ENCODE data around the gene DSTN.

DSTN gene

GRCh38 chr20:17555106-17555505 is 14.8 kb upstream of the DSTN start:
- no peak for DNase-seq

- peak; percentile 72 for DNase-seq
These were observed 12.8 kb upstream of the DSTN start for GRCh38 chr20:17556837-17557674.

GRCh38 chr20:17557675-17558006 is 12.2 kb upstream of the DSTN start:
- peak; percentile 62 for DNase-seq

GRCh38 chr20:17558154-17558940 is 11.5 kb upstream of the DSTN start:
- no peak for DNase-seq

GRCh38 chr20:17558941-17559304 is 11.0 kb upstream of the DSTN start:
- no peak for DNase-seq

GRCh38 chr20:17559338-17559737 is 10.5 kb upstream of the DSTN start:
- DNase-seq = no peak

- no peak for DNase-seq
These were observed 9.4 kb upstream of the DSTN start for GRCh38 chr20:17560344-17561074.

GRCh38 chr20:17562804-17563305 is 7.0 kb upstream of the DSTN start:
- no peak for DNase-seq

GRCh38 chr20:17565169-17565845 is 4.6 kb upstream of the DSTN start:
- no peak for DNase-seq

GRCh38 chr20:17566345-17566744 is 3.5 kb upstream of the DSTN start:
- DNase-seq = no peak

- DNase-seq = no peak
These were observed 1.7 kb upstream of the DSTN start for GRCh38 chr20:17568045-17568788.

- DNase-seq = peak; percentile 52
These were observed 828 bp upstream of the DSTN start for GRCh38 chr20:17568972-17569521.

GRCh38 chr20:17570347-17571152 is 675 bp downstream of the DSTN start:
- peak; percentile 25 for DNase-seq

GRCh38 chr20:17571153-17571527 is 1.3 kb downstream of the DSTN start:
- no peak for DNase-seq

GRCh38 chr20:17572034-17572638 is 2.3 kb downstream of the DSTN start:
- DNase-seq = no peak

GRCh38 chr20:17573463-17573862 is 3.6 kb downstream of the DSTN start:
- DNase-seq = no peak

GRCh38 chr20:17576215-17576614 is 6.3 kb downstream of the DSTN start:
- DNase-seq = no peak

GRCh38 chr20:17579369-17580039 is 9.6 kb downstream of the DSTN start:
- no peak for DNase-seq

- no peak for DNase-seq
These were observed 11.0 kb downstream of the DSTN start for GRCh38 chr20:17580895-17581294.

GRCh38 chr20:17583126-17583525 is 13.3 kb downstream of the DSTN start:
- DNase-seq = no peak

Data from DMS 273 treated with DMSO at 0.1 percent for 48 hours (cell line).